ENCODE measurements around the gene STAM.
A peak's percentile ranks its signal among the peaks of the same experiment; 100 is the strongest.

The STAM gene

GRCh38 chr10:17743437-17743836 lies 99.5 kb downstream of the STAM start:
- Histone ChIP-seq H3K4me1 (ENCODE audit: control insufficient read depth, insufficient read depth, low read length) (no peaks in the 10 kb centered on the region), H3K36me3 (ENCODE audit: control insufficient read depth in 2 of 2, insufficient read depth in 1 of 2, low read length in 2 of 2) (no peaks in the 10 kb centered on the region), H3K27ac (ENCODE audit: extremely low read depth, low read depth, low read length) (no peak overlapping the region), H3K9me3 (ENCODE audit: control insufficient read depth, insufficient read depth, low read depth, low read length) (no peaks in the 10 kb centered on the region), H3K4me3 (ENCODE audit: low read depth, low read length) (no peak overlapping the region)
- TF ChIP-seq, protein P1, sequence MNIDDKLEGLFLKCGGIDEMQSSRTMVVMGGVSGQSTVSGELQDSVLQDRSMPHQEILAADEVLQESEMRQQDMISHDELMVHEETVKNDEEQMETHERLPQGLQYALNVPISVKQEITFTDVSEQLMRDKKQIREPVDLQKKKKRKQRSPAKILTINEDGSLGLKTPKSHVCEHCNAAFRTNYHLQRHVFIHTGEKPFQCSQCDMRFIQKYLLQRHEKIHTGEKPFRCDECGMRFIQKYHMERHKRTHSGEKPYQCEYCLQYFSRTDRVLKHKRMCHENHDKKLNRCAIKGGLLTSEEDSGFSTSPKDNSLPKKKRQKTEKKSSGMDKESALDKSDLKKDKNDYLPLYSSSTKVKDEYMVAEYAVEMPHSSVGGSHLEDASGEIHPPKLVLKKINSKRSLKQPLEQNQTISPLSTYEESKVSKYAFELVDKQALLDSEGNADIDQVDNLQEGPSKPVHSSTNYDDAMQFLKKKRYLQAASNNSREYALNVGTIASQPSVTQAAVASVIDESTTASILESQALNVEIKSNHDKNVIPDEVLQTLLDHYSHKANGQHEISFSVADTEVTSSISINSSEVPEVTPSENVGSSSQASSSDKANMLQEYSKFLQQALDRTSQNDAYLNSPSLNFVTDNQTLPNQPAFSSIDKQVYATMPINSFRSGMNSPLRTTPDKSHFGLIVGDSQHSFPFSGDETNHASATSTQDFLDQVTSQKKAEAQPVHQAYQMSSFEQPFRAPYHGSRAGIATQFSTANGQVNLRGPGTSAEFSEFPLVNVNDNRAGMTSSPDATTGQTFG (tag by site-specific recombination; IDR thresholded peaks at IDR 0.05; ENCODE audit: borderline replicate concordance), result no peak
- TF ChIP-seq ZNF580 (tag by site-specific recombination; IDR thresholded peaks at IDR 0.05) (no peak), ZNF585B (tag by site-specific recombination; IDR thresholded peaks at IDR 0.05) (no peak), ZNF660 (tag by site-specific recombination; IDR thresholded peaks at IDR 0.05) (no peak), ZNF292 (tag by site-specific recombination; IDR thresholded peaks at IDR 0.05; ENCODE audit: borderline replicate concordance, low read depth) (no peak), RBAK (tag by site-specific recombination; IDR thresholded peaks at IDR 0.05) (no peak), ZNF449 (tag by site-specific recombination; IDR thresholded peaks at IDR 0.05) (no peak), ZNF571 (tag by site-specific recombination; IDR thresholded peaks at IDR 0.05) (no peak), ZNF404 (tag by site-specific recombination; IDR thresholded peaks at IDR 0.05) (no peak)
- TF ChIP-seq, protein P2, sequence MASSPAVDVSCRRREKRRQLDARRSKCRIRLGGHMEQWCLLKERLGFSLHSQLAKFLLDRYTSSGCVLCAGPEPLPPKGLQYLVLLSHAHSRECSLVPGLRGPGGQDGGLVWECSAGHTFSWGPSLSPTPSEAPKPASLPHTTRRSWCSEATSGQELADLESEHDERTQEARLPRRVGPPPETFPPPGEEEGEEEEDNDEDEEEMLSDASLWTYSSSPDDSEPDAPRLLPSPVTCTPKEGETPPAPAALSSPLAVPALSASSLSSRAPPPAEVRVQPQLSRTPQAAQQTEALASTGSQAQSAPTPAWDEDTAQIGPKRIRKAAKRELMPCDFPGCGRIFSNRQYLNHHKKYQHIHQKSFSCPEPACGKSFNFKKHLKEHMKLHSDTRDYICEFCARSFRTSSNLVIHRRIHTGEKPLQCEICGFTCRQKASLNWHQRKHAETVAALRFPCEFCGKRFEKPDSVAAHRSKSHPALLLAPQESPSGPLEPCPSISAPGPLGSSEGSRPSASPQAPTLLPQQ (tag by site-specific recombination; IDR thresholded peaks at IDR 0.05), result no peak
- TF ChIP-seq, protein P3, sequence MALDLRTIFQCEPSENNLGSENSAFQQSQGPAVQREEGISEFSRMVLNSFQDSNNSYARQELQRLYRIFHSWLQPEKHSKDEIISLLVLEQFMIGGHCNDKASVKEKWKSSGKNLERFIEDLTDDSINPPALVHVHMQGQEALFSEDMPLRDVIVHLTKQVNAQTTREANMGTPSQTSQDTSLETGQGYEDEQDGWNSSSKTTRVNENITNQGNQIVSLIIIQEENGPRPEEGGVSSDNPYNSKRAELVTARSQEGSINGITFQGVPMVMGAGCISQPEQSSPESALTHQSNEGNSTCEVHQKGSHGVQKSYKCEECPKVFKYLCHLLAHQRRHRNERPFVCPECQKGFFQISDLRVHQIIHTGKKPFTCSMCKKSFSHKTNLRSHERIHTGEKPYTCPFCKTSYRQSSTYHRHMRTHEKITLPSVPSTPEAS (tag by site-specific recombination; IDR thresholded peaks at IDR 0.05), result no peak
- POLR2A ChIA-PET, result no interaction called here
- CTCF ChIA-PET, result interaction anchor here (0.6 to 1.4 kb wide), 6 partner anchors 14 to 723 kb away, joined by 3 to 7 read pairs (median 3); no protein-coding TSS in a partner anchor

- no peaks in the 10 kb centered on the region for H3K9me3 ChIP-seq (ENCODE audit: control insufficient read depth, insufficient read depth, low read depth, low read length)
- TF ChIP-seq, protein P4, sequence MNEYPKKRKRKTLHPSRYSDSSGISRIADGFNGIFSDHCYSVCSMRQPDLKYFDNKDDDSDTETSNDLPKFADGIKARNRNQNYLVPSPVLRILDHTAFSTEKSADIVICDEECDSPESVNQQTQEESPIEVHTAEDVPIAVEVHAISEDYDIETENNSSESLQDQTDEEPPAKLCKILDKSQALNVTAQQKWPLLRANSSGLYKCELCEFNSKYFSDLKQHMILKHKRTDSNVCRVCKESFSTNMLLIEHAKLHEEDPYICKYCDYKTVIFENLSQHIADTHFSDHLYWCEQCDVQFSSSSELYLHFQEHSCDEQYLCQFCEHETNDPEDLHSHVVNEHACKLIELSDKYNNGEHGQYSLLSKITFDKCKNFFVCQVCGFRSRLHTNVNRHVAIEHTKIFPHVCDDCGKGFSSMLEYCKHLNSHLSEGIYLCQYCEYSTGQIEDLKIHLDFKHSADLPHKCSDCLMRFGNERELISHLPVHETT (tag by site-specific recombination; IDR thresholded peaks at IDR 0.05), result no peak
- TF ChIP-seq ZBTB17 (tag by site-specific recombination; IDR thresholded peaks at IDR 0.05), result 0 out of 2 replicates have a peak, but pooled peaks have one; percentile 23
- no peak overlapping the region for H3K4me3 ChIP-seq (ENCODE audit: low read depth, low read length)
- H3K36me3 ChIP-seq (ENCODE audit: control insufficient read depth in 2 of 2, insufficient read depth in 1 of 2, low read length in 2 of 2), result no peaks in the 10 kb centered on the region
- H3K4me1 ChIP-seq (ENCODE audit: control insufficient read depth, insufficient read depth, low read length), result no peaks in the 10 kb centered on the region
- ChIA-PET POLR2A (no interaction called here), CTCF (interaction anchor here (1.0 to 1.7 kb wide), 5 partner anchors 11 to 154 kb away, joined by 3 to 4 read pairs (median 3); no protein-coding TSS in a partner anchor)
- no peak overlapping the region for H3K27ac ChIP-seq (ENCODE audit: extremely low read depth, low read depth, low read length)
These were observed 100.5 kb downstream of the STAM start for GRCh38 chr10:17744341-17744861.
